SK-N-SH treated with all-trans-retinoic acid at 6 μM for 48 hours (cell line): ENCODE measurements around the gene PDE7B.
A peak's percentile ranks its signal among the peaks of the same experiment; 100 is the strongest.

Source experiments
- ATAC-seq: fragments of 200-7000 bp; cut with Tn5 transposase; 3 replicates; pipeline ENCODE4 v1.9.1; 2020; ENCODE audit warnings: mild to moderate bottlenecking, moderate library complexity
- ARNTL ChIP-seq: fragments of 450-650 bp; formaldehyde crosslinking; IDR thresholded peaks from 2 replicates; pipeline ENCODE4 v1.5.0; 2020; ENCODE audit warnings: low read depth, mild to moderate bottlenecking, moderate library complexity, borderline replicate concordance
- BACH2 ChIP-seq: fragments of 250-450 bp; sonication (Bioruptor Pico); IDR thresholded peaks from 2 replicates; pipeline ENCODE4 v1.9.0; 2021; ENCODE audit warnings: mild to moderate bottlenecking, borderline replicate concordance
- CSDC2 ChIP-seq: fragments of 250-450 bp; sonication (Bioruptor Pico); IDR thresholded peaks from 2 replicates; pipeline ENCODE4 v1.5.0; 2020; ENCODE audit warnings: mild to moderate bottlenecking, moderate library complexity
- ESRRG ChIP-seq: fragments of 250-450 bp; sonication (Bioruptor Pico); IDR thresholded peaks from 2 replicates; pipeline ENCODE4 v1.6.1; 2021; ENCODE audit warnings: mild to moderate bottlenecking
- GLIS3 ChIP-seq: fragments of 250-450 bp; sonication (Bioruptor Pico); IDR thresholded peaks from 2 replicates; pipeline ENCODE4 v1.5.0; 2020; ENCODE audit warnings: mild to moderate bottlenecking, moderate library complexity
- ISL1 ChIP-seq: fragments of 250-450 bp; sonication (Bioruptor Pico); IDR thresholded peaks from 2 replicates; pipeline ENCODE4 v2.1.2; 2022; ENCODE audit warnings: mild to moderate bottlenecking, moderate library complexity
- OSR1 ChIP-seq: fragments of 250-450 bp; sonication (Bioruptor Pico); IDR thresholded peaks from 2 replicates; pipeline ENCODE4 v1.8.0; 2022; ENCODE audit warnings: moderate library complexity, mild to moderate bottlenecking, inconsistent platforms
- PPARA ChIP-seq: fragments of 250-450 bp; sonication (Bioruptor Pico); IDR thresholded peaks from 2 replicates; pipeline ENCODE4 v1.5.0; 2020; ENCODE audit warnings: mild to moderate bottlenecking, borderline replicate concordance
- RARB ChIP-seq: fragments of 250-450 bp; sonication (Bioruptor Pico); IDR thresholded peaks from 2 replicates; pipeline ENCODE4 v1.8.0; 2021; ENCODE audit warnings: mild to moderate bottlenecking, moderate library complexity
- SNAI2 ChIP-seq: fragments of 250-450 bp; sonication (Bioruptor Pico); IDR thresholded peaks from 2 replicates; pipeline ENCODE4 v1.5.0; 2020; ENCODE audit warnings: mild to moderate bottlenecking, moderate library complexity
- TOX ChIP-seq: fragments of 250-450 bp; sonication (Bioruptor Pico); IDR thresholded peaks from 2 replicates; pipeline ENCODE4 v1.8.0; 2021; ENCODE audit warnings: mild to moderate bottlenecking, moderate library complexity, borderline replicate concordance
- ZC3H10 ChIP-seq: fragments of 250-450 bp; sonication (Bioruptor Pico); IDR thresholded peaks from 2 replicates; pipeline ENCODE4 v1.5.1; 2021; ENCODE audit warnings: mild to moderate bottlenecking, moderate library complexity
- ZFP3 ChIP-seq: fragments of 250-450 bp; sonication (Bioruptor Pico); IDR thresholded peaks from 2 replicates; pipeline ENCODE4 v1.5.0; 2020; ENCODE audit warnings: mild to moderate bottlenecking, moderate library complexity
- ZNF565 ChIP-seq: fragments of 450-650 bp; formaldehyde crosslinking; conservative IDR thresholded peaks from 2 replicates; pipeline ENCODE4 v1.5.0; 2020; ENCODE audit warnings: low read depth, mild to moderate bottlenecking, moderate library complexity
- ZNF70 ChIP-seq: fragments of 450-650 bp; formaldehyde crosslinking; IDR thresholded peaks from 2 replicates; pipeline ENCODE4 v1.5.0; 2020; ENCODE audit warnings: mild to moderate bottlenecking, moderate library complexity
- ZNF8 ChIP-seq: fragments of 450-650 bp; formaldehyde crosslinking; IDR thresholded peaks from 2 replicates; pipeline ENCODE4 v1.5.0; 2020; ENCODE audit warnings: mild to moderate bottlenecking, moderate library complexity
- TF ChIP-seq, protein P1 (sequence below): fragments of 250-450 bp; sonication (Bioruptor Pico); IDR thresholded peaks from 2 replicates; pipeline ENCODE4 v1.8.0; 2021; ENCODE audit warnings: low read depth, mild to moderate bottlenecking, moderate library complexity, borderline replicate concordance
- TF ChIP-seq, protein P2 (sequence below): fragments of 250-450 bp; sonication (Bioruptor Pico); IDR thresholded peaks from 2 replicates; pipeline ENCODE4 v1.8.0; 2020; ENCODE audit warnings: mild to moderate bottlenecking, moderate library complexity, borderline replicate concordance
- TF ChIP-seq, protein P3 (sequence below): fragments of 250-450 bp; sonication (Bioruptor Pico); IDR thresholded peaks from 2 replicates; pipeline ENCODE4 v1.5.1; 2020; ENCODE audit warnings: low read depth, mild to moderate bottlenecking, moderate library complexity
- TF ChIP-seq, protein P4 (sequence below): fragments of 250-450 bp; sonication (Bioruptor Pico); IDR thresholded peaks from 2 replicates; pipeline ENCODE4 v1.5.1; 2021; ENCODE audit warnings: mild to moderate bottlenecking, moderate library complexity

Gene PDE7B

DNA sequence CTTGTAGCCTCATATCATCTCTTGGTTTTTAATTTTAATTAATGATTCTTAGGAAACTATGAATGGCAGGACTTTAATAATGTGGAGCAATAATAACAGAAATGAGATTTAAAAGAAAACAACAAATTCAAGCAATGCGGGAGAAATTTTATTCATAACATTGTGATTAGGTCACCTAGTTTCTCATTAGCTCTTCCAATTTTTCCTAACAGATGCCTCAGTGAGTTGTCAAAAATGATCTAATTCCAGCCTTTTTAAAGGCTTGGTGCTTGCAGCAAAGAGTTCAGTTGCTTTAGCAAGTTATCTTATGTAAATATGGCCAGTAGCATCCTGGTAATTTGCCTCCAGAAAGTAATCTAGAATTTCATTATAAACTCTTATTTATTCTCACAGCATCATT, 20.4 kb downstream of the PDE7B start:
- TF ChIP-seq, protein P1, sequence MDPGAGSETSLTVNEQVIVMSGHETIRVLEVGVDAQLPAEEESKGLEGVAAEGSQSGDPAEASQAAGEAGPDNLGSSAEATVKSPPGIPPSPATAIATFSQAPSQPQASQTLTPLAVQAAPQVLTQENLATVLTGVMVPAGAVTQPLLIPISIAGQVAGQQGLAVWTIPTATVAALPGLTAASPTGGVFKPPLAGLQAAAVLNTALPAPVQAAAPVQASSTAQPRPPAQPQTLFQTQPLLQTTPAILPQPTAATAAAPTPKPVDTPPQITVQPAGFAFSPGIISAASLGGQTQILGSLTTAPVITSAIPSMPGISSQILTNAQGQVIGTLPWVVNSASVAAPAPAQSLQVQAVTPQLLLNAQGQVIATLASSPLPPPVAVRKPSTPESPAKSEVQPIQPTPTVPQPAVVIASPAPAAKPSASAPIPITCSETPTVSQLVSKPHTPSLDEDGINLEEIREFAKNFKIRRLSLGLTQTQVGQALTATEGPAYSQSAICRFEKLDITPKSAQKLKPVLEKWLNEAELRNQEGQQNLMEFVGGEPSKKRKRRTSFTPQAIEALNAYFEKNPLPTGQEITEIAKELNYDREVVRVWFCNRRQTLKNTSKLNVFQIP, result no peak
- TF ChIP-seq ARNTL (CRISPR knock-in tag) (no peak), ISL1 (CRISPR knock-in tag) (peak; percentile 45; the same call in 1 of the 2 replicates)
- peak; percentile 67; the same call in 2 of the 3 replicates for ATAC-seq

DNA sequence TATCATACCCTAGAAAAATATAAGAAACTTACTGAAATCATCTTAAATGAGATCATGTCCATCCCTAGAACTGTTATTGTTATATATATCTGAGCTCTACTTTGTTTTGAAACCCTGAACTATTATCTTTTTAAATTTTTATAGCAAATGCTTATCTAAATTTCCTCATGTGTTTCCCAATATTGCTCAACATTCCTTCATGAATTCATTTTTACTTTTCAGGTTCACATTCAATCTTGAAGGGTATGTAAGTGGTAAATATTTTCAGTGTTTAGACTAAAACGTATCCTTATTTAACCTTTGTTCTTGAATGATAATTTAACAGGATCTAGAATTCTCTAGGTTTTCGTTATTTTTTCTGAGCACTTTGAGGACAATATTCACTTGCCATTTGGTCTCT, 23.9 kb downstream of the PDE7B start:
- no peak for TF ChIP-seq ISL1 (CRISPR knock-in tag)
- no peak for TF ChIP-seq BACH2 (CRISPR knock-in tag)
- TF ChIP-seq ARNTL (CRISPR knock-in tag), result no peak
- no peak for TF ChIP-seq TOX (CRISPR knock-in tag)
- TF ChIP-seq, protein P2, sequence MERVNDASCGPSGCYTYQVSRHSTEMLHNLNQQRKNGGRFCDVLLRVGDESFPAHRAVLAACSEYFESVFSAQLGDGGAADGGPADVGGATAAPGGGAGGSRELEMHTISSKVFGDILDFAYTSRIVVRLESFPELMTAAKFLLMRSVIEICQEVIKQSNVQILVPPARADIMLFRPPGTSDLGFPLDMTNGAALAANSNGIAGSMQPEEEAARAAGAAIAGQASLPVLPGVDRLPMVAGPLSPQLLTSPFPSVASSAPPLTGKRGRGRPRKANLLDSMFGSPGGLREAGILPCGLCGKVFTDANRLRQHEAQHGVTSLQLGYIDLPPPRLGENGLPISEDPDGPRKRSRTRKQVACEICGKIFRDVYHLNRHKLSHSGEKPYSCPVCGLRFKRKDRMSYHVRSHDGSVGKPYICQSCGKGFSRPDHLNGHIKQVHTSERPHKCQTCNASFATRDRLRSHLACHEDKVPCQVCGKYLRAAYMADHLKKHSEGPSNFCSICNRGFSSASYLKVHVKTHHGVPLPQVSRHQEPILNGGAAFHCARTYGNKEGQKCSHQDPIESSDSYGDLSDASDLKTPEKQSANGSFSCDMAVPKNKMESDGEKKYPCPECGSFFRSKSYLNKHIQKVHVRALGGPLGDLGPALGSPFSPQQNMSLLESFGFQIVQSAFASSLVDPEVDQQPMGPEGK (CRISPR knock-in tag), result no peak
- TF ChIP-seq CSDC2 (CRISPR knock-in tag), result no peak
- TF ChIP-seq GLIS3 (CRISPR knock-in tag), result no peak
- TF ChIP-seq PPARA, result no peak
- TF ChIP-seq SNAI2 (CRISPR knock-in tag), result no peak
- TF ChIP-seq RARB, result no peak
- TF ChIP-seq ZNF8 (CRISPR knock-in tag), result no peak
- TF ChIP-seq, protein P3, sequence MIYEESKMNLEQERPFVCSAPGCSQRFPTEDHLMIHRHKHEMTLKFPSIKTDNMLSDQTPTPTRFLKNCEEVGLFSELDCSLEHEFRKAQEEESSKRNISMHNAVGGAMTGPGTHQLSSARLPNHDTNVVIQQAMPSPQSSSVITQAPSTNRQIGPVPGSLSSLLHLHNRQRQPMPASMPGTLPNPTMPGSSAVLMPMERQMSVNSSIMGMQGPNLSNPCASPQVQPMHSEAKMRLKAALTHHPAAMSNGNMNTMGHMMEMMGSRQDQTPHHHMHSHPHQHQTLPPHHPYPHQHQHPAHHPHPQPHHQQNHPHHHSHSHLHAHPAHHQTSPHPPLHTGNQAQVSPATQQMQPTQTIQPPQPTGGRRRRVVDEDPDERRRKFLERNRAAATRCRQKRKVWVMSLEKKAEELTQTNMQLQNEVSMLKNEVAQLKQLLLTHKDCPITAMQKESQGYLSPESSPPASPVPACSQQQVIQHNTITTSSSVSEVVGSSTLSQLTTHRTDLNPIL, result no peak
- no peak for TF ChIP-seq ESRRG (CRISPR knock-in tag)
- no peak for TF ChIP-seq ZNF70 (CRISPR knock-in tag)
- TF ChIP-seq, protein P4, sequence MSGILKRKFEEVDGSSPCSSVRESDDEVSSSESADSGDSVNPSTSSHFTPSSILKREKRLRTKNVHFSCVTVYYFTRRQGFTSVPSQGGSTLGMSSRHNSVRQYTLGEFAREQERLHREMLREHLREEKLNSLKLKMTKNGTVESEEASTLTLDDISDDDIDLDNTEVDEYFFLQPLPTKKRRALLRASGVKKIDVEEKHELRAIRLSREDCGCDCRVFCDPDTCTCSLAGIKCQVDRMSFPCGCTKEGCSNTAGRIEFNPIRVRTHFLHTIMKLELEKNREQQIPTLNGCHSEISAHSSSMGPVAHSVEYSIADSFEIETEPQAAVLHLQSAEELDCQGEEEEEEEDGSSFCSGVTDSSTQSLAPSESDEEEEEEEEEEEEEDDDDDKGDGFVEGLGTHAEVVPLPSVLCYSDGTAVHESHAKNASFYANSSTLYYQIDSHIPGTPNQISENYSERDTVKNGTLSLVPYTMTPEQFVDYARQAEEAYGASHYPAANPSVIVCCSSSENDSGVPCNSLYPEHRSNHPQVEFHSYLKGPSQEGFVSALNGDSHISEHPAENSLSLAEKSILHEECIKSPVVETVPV (CRISPR knock-in tag), result no peak
- no peak for ATAC-seq

DNA sequence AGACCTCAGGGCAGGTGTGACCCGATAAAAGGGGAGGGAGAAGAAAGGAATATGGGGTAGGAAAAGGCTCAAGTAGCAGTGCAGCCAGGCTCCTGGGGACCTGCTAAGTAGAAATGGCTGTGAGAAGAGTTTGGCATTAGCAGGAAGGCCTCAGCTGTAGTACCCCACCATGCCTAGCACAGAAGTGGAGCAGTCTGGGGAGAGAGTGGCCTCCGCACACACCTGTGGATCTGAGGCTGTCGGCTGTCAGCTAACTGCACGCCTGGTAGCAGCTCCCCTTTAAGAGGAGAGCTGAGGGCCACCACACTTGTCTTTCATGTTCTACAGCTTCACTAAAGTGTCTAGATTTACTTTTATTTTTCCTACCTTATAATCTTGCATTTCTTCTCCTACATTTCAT, 24.6 kb downstream of the PDE7B start:
- TF ChIP-seq ESRRG (CRISPR knock-in tag) (no peak), SNAI2 (CRISPR knock-in tag) (no peak), OSR1 (CRISPR knock-in tag) (no peak), ARNTL (CRISPR knock-in tag) (no peak), ISL1 (CRISPR knock-in tag) (no peak), ZC3H10 (CRISPR knock-in tag) (no peak), RARB (no peak), TOX (CRISPR knock-in tag) (no peak), ZFP3 (no peak), BACH2 (CRISPR knock-in tag) (no peak)
- TF ChIP-seq, protein P2 (CRISPR knock-in tag), result no peak
- TF ChIP-seq, all 23 proteins: peak for 0
- ATAC-seq, result no peak

DNA sequence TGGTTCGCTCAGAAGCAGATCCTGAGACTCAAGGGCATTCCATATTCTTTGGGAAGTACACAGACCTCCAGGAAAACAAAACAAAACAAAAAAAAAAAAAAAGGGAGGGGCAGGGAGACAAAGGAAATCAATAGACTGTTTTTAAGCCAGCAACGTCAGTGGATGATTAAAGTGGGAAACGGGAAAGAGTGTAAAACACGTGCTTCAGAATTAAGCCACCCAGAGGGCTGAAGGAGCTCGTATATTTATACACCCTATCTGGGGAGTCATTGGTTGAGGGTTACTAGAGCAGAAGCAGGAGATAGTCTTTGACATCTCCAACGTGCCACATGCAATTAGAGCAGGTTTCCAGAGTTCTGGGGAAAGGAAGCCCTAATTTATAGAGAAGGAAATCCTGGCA, 26.2 kb downstream of the PDE7B start:
- ATAC-seq, result no peak
- TF ChIP-seq, protein P3, result no peak
- no peak for TF ChIP-seq ISL1 (CRISPR knock-in tag)
- TF ChIP-seq CSDC2 (CRISPR knock-in tag), result no peak
- no peak for TF ChIP-seq OSR1 (CRISPR knock-in tag)
- no peak for TF ChIP-seq PPARA
- TF ChIP-seq ZNF70 (CRISPR knock-in tag), result no peak
- TF ChIP-seq, protein P2 (CRISPR knock-in tag), result no peak
- no peak for TF ChIP-seq ZFP3
- no peak for TF ChIP-seq BACH2 (CRISPR knock-in tag)
- no peak for TF ChIP-seq ZNF8 (CRISPR knock-in tag)
- TF ChIP-seq ESRRG (CRISPR knock-in tag), result no peak
- TF ChIP-seq, protein P4 (CRISPR knock-in tag), result no peak
- no peak for TF ChIP-seq ZNF565 (CRISPR knock-in tag)
